ENCODE results near the gene KRT10.
"Not testable (repeated sequence)": the region's sequence is repeated elsewhere in the genome, so short reads cannot be mapped to it uniquely, and the experiment has no call there.

KRT10 gene

DNA sequence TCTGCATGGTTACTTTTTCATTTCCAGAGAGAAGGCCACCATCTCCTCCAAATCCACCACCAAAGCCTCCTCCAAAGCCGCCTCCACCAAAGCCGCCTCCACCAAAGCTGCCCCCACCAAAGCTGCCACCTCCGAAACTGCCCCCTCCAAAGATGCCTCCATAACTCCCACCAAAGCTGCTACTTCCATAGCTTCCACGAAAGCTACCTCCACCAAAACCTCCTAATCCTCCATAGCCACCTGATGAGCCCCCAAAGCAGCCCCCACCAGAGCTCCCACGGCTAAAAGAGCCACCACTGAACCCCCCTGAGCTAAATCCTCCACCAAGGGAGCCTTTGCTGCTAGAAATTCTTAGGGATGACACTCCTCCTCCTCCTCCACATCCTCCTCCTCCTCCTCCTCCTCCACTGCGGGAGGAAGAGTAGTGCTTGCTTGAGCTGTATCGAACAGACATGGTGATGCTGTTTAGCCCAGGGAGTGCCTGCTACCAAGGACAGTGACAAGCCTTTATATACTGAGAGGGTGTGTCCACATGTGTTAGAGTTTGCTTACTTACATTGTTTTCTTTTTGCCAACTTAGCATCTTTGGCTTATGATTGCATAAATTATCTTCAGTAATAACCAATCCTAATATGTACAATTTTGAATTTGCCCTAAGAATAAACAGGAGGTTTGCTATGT, at the start of gene KRT10:
TSS of gene KRT10 (minus strand) at position 483 of the 681 bp plus-strand sequence. CDS start at position 454, 29 bp downstream.
- DNase-seq (ENCODE audit: low read depth in 2 of 2) = no peak

DNA sequence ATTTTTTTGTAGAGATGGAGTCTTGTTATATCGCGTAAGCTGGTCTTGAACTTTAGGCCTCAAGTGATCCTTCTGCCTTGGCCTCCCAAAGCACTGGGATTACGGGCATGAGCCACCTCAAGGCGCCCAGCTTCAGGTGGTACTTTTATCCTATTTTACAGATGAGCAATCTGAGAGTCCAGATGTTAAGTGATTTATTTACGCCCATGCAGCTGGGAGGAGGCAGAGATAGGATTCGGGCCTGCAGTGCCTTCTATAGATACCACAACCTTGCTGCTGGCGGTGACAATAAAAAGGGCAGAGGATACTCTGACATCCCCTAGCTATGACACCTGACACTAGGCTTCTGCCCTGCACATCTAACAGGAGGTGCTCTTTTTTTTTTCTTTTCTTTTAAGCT, 48.9 kb upstream of the KRT10 start:
- DNase-seq (ENCODE audit: low read depth in 2 of 2) = no peak

GRCh38 chr17:40870136-40870535, 47.7 kb upstream of the KRT10 start:
- no peak for DNase-seq (ENCODE audit: low read depth in 2 of 2)

DNA sequence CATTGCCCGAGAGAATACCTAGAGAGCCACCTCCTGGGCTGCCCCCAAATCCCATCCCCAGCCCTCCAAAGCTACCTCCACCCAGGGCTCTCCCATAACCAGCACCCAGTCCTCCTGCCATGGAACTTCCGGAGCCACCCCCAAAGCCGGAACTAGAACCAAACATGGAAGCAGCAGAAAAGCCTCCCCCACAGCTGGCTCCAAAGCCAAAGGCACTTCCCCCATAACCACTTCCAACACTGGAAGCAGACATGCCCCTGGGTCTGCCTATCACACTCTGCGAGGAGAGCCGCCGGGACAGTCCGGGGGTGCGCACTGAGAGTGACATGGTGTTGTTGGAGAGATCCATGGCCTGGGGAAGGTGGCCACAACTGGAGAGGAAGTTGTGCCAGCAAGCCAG, 44.4 kb upstream of the KRT10 start, which contains the start of gene KRT12:
TSS of gene KRT12 (minus strand) at position 386 of the 400 bp plus-strand sequence. CDS start at position 349, 37 bp downstream.
- DNase-seq (ENCODE audit: low read depth in 2 of 2) = no peak

DNA sequence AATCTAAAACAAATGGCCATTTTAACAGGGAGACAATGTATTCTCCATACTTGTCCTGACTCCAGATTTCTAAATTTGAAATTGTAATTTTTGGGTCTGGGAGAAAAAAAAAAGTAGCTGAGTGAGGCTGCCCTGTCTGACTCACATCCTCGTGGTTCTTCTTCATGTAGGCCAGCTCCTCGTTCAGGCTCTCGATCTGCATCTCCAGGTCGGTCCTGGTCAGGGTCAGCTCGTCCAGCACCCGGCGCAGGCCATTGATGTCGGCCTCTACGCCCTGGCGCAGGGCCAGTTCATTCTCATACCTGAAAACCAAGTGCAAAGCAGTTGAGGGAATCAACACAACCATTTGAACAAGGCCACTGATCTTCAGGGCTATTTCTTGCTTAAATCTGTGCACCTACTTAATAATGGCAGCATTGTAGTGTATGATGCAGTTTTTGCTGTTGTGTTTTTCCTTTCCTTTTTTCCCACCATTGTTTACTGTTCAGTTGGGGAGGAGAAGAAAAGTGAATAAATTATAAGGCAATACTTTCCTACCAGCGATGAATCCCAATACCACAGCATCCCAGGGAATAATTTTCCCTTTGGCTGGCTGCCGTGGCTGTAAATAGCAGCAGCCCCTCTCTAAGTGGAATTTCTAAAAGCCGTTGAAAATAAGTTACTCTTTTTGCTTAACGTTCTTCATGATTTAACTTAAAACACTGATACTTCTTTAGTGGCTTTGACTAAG, 42.4 kb upstream of the KRT10 start:
- no peak for DNase-seq (ENCODE audit: low read depth in 2 of 2)

GRCh38 chr17:40862985-40863733, 40.7 kb upstream of the KRT10 start:
- DNase-seq (ENCODE audit: low read depth in 2 of 2) = no peak

DNA sequence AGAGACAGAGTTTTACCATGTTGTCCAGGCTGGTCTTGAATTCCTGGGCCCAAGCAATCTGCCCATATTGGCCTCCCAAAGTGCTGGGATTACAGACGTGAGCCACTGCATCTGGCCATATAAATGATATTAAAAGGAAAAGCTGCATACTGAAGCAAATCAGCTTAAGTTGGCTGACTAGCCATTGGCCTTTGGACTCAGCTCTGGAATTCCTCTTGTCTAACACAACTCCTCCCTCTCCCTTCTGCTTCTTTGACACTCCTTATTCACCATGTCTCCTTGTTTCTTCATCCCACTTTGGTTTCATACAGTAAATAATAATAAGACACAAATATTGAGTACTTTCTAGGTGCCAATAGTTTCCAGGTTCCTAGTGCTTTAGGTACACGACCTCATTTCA, 37.1 kb upstream of the KRT10 start:
- DNase-seq (ENCODE audit: low read depth in 2 of 2) = no peak

DNA sequence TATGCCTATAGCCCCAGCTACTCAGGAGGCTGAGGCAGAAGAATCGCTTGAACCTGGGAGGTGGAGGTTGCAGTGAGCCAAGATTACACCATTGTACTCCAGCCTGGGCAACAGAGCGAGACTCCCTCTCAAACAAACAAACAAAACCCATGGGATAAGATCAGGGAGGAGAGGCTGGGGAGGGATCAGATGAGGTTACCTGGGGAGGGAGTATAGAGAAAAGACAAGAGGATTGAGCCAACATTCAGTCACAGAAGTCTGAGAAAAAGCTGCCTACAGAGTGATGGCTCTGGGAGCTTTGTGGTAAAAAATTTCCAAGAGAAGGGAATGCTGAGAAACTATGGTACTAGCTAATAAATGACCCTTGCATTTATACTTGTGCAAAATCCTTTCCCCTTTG, 36.3 kb upstream of the KRT10 start:
- DNase-seq (ENCODE audit: low read depth in 2 of 2) = not testable (repeated sequence)

GRCh38 chr17:40857535-40857934, 35.1 kb upstream of the KRT10 start:
- DNase-seq (ENCODE audit: low read depth in 2 of 2) = no peak

DNA sequence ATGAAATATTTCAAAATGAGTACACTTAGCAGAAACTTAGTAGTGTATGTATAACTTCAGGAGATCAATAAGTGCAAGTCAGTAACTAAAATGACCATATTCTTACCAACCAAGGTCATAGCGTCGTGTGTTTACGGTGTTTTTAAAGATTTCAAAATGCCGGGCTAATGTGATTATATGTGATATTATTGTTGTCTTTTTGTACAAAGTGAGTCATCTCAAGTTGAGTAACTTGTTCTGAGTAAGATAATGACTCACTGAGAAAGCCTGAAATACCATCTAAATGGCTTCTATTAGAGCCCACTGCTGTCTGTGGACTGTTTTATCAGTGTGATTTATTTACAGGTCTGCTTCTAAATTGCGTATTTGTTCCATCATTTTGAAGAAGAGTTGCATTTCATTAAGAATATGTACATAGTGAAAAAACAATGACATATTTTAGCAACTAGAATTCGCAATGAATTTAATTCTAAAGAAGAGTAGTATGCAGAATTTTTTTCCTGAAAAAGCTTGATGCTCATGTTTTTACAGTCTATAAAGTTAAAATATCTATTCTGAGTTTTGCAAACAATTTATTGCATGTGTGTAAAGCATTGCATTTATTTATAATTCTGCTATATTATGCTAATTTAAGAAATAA, 31.9 kb upstream of the KRT10 start:
- DNase-seq (ENCODE audit: low read depth in 2 of 2) = no peak

DNA sequence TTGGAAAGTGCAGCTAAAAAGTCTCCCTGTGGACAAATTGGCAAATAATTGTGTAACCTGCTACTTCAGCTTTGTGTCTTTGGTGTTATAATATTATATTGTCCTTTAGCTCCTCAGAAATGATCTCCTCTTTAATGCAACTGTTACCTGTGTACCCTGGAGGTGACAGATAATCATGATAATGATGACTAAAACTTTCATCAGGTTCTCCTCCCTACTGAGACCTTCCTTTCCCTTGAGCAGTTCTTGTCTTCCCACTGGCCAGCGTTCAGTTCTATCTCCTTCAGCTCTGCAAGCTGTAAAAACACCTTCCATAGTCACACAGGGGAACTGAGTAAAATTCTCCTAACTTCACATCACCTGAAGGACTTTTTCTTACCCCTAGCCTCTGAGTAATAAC, 29.9 kb upstream of the KRT10 start:
- DNase-seq (ENCODE audit: low read depth in 2 of 2) = no peak

DNA sequence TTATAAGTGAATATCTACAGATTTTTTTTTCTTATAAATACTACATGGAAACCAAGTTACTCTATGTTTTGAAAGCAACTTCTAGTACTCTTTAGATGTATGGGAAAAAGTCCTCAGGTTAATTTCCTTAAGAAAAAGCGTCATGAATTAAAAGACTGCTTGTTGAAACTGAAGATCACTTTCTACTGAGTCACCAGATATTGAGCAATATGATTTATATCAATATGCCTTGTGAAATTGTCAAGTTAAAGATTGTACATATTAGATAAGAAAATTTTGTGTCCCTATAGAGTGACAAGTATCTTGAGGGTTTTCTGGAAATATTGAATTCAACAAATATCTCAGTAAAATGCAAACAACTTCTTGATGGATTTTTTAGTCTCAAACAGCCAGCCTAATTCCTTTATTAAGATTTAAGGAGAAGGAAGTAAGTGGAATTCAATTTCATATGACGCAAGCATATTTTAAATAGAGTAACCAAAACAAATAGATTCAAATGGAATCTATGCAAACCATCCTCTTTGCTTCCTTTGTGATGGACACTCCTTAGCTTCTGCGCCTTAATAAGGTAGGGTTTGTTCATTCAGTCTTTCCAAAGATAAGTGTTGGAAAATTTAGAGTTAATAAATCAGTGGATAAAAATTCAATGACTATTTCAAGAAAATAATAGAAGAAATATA, 28.0 kb upstream of the KRT10 start:
- DNase-seq (ENCODE audit: low read depth in 2 of 2) = no peak

GRCh38 chr17:40849723-40850122, 27.3 kb upstream of the KRT10 start:
- no peak for DNase-seq (ENCODE audit: low read depth in 2 of 2)

- no peak for DNase-seq (ENCODE audit: low read depth in 2 of 2)
Measured at GRCh38 chr17:40848583-40849235, 26.3 kb upstream of the KRT10 start.

DNA sequence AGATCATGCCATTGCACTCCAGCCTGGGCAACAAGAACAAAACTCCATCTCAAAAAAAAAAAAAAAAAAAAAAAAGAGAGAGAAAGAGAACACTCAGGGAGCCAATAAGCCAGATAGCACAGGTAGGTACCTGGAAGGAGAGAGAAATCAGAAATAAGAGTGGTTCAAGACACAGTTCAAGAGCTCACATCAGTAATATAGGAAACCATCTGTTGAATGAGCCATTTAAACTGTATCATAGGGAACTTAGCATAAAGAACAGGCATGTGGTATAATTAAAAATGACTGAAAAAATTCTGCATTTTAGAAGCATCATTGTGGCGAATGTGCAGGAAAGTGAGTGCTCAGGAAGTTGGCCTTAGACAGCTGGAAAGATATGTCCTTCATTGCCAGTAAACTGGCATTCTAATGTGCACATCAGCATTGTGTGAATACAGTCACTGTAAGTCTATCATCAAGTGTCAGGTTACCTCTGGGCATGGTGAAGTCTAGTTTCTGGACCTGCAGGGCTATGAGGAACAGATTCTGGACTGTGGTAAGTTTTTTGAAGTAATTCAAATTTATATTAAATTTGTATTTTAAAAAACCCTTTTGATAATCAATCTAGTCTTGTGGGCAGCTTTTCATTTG, 24.2 kb upstream of the KRT10 start:
- DNase-seq (ENCODE audit: low read depth in 2 of 2) = no peak

DNA sequence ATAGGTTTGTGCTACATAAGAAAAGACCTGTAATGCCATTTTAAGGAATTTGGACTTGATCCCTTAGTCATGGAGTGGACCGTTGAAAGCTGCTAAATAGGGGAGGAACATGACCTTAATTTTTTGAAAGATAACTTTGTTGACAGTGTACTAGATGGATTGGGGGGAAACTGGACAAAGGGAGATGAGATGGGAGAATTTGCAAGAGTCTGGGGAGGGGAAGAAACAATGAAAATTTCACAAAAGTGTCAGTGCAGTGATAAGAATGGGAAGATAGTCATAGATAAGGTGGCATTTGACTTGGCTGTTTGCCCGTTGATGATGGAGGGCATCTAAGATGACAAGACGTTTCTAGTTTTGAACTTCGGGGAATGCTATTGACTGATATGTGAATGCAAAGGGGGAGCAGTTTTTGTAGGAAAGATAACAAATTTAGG, 22.3 kb upstream of the KRT10 start:
- no peak for DNase-seq (ENCODE audit: low read depth in 2 of 2)

- DNase-seq (ENCODE audit: low read depth in 2 of 2) = no peak
Measured at GRCh38 chr17:40843242-40843641, 20.8 kb upstream of the KRT10 start.

DNA sequence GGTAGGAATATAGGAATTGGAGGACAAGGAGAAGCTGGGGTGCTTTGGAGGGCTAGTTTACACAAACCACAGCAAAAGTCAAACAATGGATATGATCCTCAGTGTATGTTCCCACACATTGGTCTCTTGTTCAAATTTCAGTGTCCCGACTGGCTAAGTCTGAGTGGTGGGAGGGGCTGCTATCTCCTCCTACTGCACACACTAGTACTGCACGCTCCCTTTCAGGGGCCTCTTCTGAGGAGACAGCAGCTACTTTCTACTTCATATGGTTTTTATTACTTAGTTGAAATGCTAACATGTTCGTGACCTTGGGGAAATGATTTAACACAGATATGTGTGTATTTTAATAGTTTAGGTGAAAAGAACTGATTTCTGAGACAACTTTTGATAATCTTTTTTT, 18.8 kb upstream of the KRT10 start:
- no peak for DNase-seq (ENCODE audit: low read depth in 2 of 2)

- no peak for DNase-seq (ENCODE audit: low read depth in 2 of 2)
Measured at GRCh38 chr17:40839194-40839593, 16.8 kb upstream of the KRT10 start.

DNA sequence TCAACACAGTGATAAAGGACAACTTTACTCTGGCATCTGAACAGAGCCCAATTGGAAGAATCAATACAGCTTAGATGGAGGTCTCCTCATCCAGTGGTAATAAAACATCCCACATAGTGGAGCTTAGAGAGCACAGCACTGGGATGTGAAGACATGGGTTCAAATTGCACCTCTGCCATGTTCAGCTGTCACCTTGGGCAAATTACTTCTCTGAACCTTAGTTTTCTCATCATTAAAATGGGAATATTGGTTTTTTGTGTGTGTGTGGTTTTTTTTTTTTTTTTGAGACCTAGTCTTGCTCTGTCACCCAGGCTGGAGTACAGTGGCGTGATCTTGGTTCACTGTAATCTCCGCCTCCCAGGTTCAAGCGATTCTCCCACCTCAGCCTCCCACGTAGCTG, 13.6 kb upstream of the KRT10 start:
- DNase-seq (ENCODE audit: low read depth in 2 of 2) = no peak

- no peak for DNase-seq (ENCODE audit: low read depth in 2 of 2)
Measured at GRCh38 chr17:40833882-40834281, 11.5 kb upstream of the KRT10 start.

Data from stimulated activated CD8-positive, alpha-beta memory T cell treated with anti-CD3 and anti-CD28 coated beads, Interleukin-7, amount 100 ng/mL, for 1 hour (primary cell).